Measurements from ENCODE around the gene RAB44. TPM values are rescaled to one million over a fixed set of nuclear protein-coding genes. Genes with fewer than 3 reads are reported as not detected.

The RAB44 gene
- total RNA-seq, 1 donor from 2014 or later = not detected

DNA sequence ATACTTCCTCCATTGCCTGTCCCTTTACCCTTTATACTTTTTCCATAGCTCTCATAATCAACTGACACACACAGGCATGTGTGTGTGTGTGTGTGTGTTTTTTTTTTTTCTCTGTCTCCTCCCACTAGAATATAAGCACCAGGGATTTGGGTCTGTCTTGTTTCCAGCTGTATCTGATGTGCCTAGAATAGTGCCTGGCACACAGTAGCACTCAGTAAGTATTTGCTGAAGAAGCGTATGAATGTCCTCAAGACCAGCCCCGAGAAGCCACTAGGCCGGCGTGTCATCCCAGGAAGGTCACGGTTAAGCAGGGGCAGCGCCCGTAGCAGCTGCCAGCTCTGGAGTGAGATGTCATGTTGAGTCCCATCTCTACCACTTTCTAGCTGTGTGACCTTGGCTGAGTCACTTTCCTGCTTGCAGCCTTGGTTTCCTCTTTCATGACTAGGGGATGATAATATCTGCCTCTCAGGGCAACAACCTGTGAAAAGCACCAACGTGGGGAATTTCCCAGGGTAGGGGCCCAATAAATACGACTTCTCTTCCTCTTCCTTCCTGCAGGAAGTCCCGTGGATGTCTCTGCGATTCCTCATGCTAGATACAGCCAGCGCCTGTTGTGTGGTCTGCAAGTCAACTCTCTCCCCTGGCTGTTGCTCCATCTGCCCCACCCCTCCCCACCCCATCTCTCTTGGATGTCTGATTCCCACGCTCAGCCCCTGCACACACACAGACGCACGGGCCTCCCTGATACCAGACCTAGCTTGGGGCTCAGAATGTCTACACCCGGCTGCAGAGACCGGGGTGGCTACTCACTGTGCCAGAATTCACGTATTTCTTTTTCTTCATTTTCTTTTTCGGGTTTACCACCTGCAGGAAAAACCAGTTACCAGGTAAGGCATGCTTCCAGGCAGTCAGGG, 58.1 kb downstream of the RAB44 start:
- H3K36me3 Mint-ChIP-seq = no peaks in the 10 kb centered on the region
- DNase-seq (ENCODE audit: extremely low spot score, unreplicated experiment) = no peak

DNA sequence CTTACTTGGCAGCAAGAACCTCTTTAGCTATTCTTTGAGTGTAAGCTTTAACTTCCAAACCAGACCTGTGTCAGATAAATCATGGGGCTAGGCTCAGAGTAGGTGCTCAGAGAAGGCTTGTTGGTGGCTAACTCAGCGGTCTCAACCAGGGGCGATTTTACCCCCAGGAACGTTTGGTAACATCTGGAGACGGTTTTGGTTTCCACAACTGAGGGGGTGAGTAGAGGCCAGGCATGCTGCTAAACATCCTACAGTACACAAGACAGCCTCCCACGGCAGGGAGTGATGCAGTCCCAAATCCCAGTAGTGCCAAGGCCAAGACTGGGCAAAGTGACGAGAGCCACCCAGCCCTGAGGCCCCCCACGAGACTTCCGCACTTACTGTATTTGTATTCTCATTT, 59.2 kb downstream of the RAB44 start:
- H3K9me3 Mint-ChIP-seq = no peaks in the 10 kb centered on the region
- no peaks in the 10 kb centered on the region for H3K36me3 Mint-ChIP-seq
- H3K4me1 Mint-ChIP-seq (ENCODE audit: unreplicated experiment) = peaks cover 52% of the 10 kb centered on the region
- DNase-seq (ENCODE audit: extremely low spot score, unreplicated experiment) = no peak
- no peak overlapping the region for H3K4me3 Mint-ChIP-seq
- TF ChIP-seq, protein P1, sequence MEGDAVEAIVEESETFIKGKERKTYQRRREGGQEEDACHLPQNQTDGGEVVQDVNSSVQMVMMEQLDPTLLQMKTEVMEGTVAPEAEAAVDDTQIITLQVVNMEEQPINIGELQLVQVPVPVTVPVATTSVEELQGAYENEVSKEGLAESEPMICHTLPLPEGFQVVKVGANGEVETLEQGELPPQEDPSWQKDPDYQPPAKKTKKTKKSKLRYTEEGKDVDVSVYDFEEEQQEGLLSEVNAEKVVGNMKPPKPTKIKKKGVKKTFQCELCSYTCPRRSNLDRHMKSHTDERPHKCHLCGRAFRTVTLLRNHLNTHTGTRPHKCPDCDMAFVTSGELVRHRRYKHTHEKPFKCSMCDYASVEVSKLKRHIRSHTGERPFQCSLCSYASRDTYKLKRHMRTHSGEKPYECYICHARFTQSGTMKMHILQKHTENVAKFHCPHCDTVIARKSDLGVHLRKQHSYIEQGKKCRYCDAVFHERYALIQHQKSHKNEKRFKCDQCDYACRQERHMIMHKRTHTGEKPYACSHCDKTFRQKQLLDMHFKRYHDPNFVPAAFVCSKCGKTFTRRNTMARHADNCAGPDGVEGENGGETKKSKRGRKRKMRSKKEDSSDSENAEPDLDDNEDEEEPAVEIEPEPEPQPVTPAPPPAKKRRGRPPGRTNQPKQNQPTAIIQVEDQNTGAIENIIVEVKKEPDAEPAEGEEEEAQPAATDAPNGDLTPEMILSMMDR (conservative IDR thresholded peaks at IDR 0.05) = no peak
- peaks cover 9% of the 10 kb centered on the region for H3K27me3 Mint-ChIP-seq
- peak overlapping the region; percentile 35 for H3K27ac Mint-ChIP-seq

More for the DNA sequence above, 58.1 kb downstream of the RAB44 start:
- peak overlapping the region; percentile 76 for H3K27ac Mint-ChIP-seq
- no peaks in the 10 kb centered on the region for H3K9me3 Mint-ChIP-seq
- peaks cover 9% of the 10 kb centered on the region for H3K27me3 Mint-ChIP-seq
- peak overlapping the region; percentile 11 for H3K4me3 Mint-ChIP-seq
- H3K4me1 Mint-ChIP-seq (ENCODE audit: unreplicated experiment) = peaks cover 52% of the 10 kb centered on the region
- TF ChIP-seq, protein P1 (conservative IDR thresholded peaks at IDR 0.05) = no peak

DNA sequence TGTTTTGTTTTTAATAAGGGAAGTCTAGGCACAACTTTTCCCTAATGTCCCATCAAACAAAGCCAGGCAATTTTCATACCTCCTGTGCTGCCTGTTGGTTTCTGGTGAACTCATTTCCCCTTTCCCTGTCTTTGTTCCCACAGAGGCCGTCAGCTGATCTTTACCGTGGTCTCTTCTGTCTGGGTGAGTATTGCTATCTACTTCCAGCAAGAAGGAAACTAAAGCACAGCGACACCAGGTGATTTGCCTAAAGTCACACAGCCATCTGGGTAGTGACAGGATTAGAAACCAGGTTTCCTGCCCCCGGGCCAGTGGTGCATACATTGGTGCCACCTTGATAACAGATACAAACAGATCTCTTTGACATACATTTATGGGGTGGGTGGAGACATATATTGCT, 59.6 kb downstream of the RAB44 start:
- no peaks in the 10 kb centered on the region for H3K36me3 Mint-ChIP-seq
- DNase-seq (ENCODE audit: extremely low spot score, unreplicated experiment) = no peak
- peaks cover 52% of the 10 kb centered on the region for H3K4me1 Mint-ChIP-seq (ENCODE audit: unreplicated experiment)
- no peak overlapping the region for H3K27ac Mint-ChIP-seq
- H3K4me3 Mint-ChIP-seq = no peak overlapping the region
- peaks cover 9% of the 10 kb centered on the region for H3K27me3 Mint-ChIP-seq
- no peaks in the 10 kb centered on the region for H3K9me3 Mint-ChIP-seq
- TF ChIP-seq, protein P1 (conservative IDR thresholded peaks at IDR 0.05) = no peak

DNA sequence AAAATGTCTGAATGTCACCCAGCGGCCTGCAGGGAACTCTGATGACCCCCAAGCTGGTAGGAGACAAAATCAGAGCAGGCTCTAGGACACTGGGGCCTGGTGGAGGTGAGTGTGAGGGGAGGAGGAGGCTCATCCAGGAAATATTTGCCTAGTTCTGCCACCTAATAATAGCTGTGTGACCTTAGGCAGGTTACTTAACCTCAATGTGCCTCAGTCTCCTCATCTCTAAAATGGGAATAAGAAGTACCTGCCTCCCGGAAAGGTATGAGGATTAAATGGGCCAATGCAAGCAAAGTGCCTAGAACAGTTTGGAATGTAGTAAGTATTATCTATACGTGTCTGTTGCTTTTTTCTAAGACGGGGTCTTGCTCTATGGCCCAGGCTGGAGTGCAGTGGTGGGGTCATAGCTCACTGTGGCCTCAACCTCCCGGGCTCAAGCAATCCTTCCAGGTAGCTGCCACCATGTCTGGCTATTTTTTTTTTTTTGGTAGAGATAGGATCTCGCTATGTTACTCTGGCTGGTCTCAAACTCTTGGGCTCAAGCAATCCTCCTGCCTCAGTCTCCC, 60.4 kb downstream of the RAB44 start:
- Mint-ChIP-seq H3K4me3 (no peak overlapping the region), H3K36me3 (no peaks in the 10 kb centered on the region), H3K27ac (peak overlapping the region; percentile 19), H3K9me3 (no peaks in the 10 kb centered on the region), H3K27me3 (peaks cover 12% of the 10 kb centered on the region), H3K4me1 (ENCODE audit: unreplicated experiment) (peaks cover 49% of the 10 kb centered on the region)
- TF ChIP-seq, protein P1 (conservative IDR thresholded peaks at IDR 0.05) = no peak
- DNase-seq (ENCODE audit: extremely low spot score, unreplicated experiment) = no peak

DNA sequence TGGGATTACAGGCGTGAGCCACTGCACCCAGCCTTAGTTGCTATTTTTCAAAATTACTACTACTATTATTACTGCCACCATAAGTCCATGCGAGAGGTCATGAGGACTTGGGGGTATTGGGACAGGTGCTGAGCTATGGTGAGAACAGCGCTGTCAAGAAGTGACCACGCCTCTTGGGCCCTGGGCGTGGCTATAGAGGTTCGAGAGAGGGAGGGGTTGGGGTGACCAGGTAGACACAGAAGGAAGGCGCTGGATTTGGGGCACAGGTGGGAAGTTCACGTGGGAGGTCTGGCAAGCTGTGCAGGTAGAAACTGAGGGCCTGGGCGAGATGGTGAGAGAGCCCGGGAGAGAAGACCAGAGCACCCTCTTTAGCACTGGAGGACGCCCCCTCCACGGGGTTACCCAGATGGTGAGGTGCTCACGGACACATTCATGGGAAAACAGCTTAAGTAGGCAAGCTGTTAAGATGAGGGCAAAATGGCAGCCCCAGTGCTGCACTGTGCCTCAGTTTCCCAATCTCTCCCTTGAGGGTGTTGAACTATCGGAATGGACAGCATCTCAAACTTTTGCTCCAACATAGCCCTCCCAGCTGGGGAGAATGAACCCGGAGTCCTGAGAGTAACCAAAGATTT, 61.0 kb downstream of the RAB44 start:
- no peak for DNase-seq (ENCODE audit: extremely low spot score, unreplicated experiment)
- no peaks in the 10 kb centered on the region for H3K36me3 Mint-ChIP-seq
- H3K9me3 Mint-ChIP-seq = no peaks in the 10 kb centered on the region
- no peak overlapping the region for H3K4me3 Mint-ChIP-seq
- TF ChIP-seq, protein P1 (conservative IDR thresholded peaks at IDR 0.05) = no peak
- H3K4me1 Mint-ChIP-seq (ENCODE audit: unreplicated experiment) = peaks cover 49% of the 10 kb centered on the region
- peak overlapping the region; percentile 19 for H3K27ac Mint-ChIP-seq
- peaks cover 12% of the 10 kb centered on the region for H3K27me3 Mint-ChIP-seq

Data from type B pancreatic cell (in vitro differentiated cells).